Endometrial microvascular endothelial cells (primary cell): ENCODE measurements around the gene AVL9. TPM values are rescaled to one million over a fixed set of nuclear protein-coding genes. Genes with fewer than 3 reads are reported as not detected.
"Not testable (repeated sequence)": the region's sequence is repeated elsewhere in the genome, so short reads cannot be mapped to it uniquely, and the experiment has no call there.

Source experiments
- in situ Hi-C: cut with HindIII; loops from 2 replicates; pipeline ENCODE4 v1.10.0; 2017; ENCODE audit warnings: low sequenced_read_pairs, low pct_unique_long_range_greater_than_20kb; ENCODE audit errors: inconsistent ontology term
- total RNA-seq: library from RNA; depleted of rRNA; stranded (reverse); fragments of >200 nt; gene quantifications from one replicate; pipeline ENCODE4 v1.2.3, GENCODE V29; 2015; ENCODE audit errors: inconsistent ontology term

The AVL9 gene
- total RNA-seq, 1 donor from 2014 or later: 20.7 TPM

GRCh38 chr7:32577421-32577820 is 82.1 kb downstream of the AVL9 start:
- in situ Hi-C loops: no loop called here

- in situ Hi-C loops: no loop called here
Observed at GRCh38 chr7:32579776-32580175, 84.5 kb downstream of the AVL9 start.

GRCh38 chr7:32580646-32581045 is 85.4 kb downstream of the AVL9 start:
- in situ Hi-C loops: no loop called here

GRCh38 chr7:32582036-32582435 is 86.7 kb downstream of the AVL9 start:
- in situ Hi-C loops: no loop called here

GRCh38 chr7:32583791-32584190 is 88.5 kb downstream of the AVL9 start:
- in situ Hi-C loops: no loop called here

GRCh38 chr7:32586291-32587221 is 91.3 kb downstream of the AVL9 start:
- in situ Hi-C loops: no loop called here

GRCh38 chr7:32587411-32587948 is 92.2 kb downstream of the AVL9 start:
- in situ Hi-C loops: no loop called here

- in situ Hi-C loops: no loop called here
Observed at GRCh38 chr7:32588657-32589056, 93.4 kb downstream of the AVL9 start.

- in situ Hi-C loops: no loop called here
Observed at GRCh38 chr7:32591938-32592337, 96.6 kb downstream of the AVL9 start.

- in situ Hi-C loops: no loop called here
Observed at GRCh38 chr7:32592701-32593100, 97.4 kb downstream of the AVL9 start.

- in situ Hi-C loops: no loop called here
Observed at GRCh38 chr7:32594965-32595490, 99.7 kb downstream of the AVL9 start.

GRCh38 chr7:32601196-32601595 is 105.9 kb downstream of the AVL9 start:
- in situ Hi-C loops: not testable (repeated sequence)

- in situ Hi-C loops: no loop called here
Observed at GRCh38 chr7:32602470-32602869, 107.2 kb downstream of the AVL9 start.

- in situ Hi-C loops: not testable (repeated sequence)
Observed at GRCh38 chr7:32603492-32603891, 108.2 kb downstream of the AVL9 start.

- in situ Hi-C loops: not testable (repeated sequence)
Observed at GRCh38 chr7:32604047-32604446, 108.8 kb downstream of the AVL9 start.

GRCh38 chr7:32605032-32605431 is 109.7 kb downstream of the AVL9 start:
- in situ Hi-C loops: no loop called here

GRCh38 chr7:32609463-32609862 is 114.2 kb downstream of the AVL9 start:
- in situ Hi-C loops: no loop called here

GRCh38 chr7:32611201-32612099 is 116.2 kb downstream of the AVL9 start:
- in situ Hi-C loops: no loop called here

- in situ Hi-C loops: no loop called here
Observed at GRCh38 chr7:32616625-32617024, 121.3 kb downstream of the AVL9 start.
